Cardiac fibroblast (primary cell): Measurements from ENCODE around the gene EYS.

ENCODE experiments used
- DNase-seq, 2 donors: peaks; one replicate each; pipeline versions ENCODE4 v3.0.0 to v3.0.0-alpha.2; 2010; ENCODE audit warnings: low read depth in 2 of 2
- H3K4me3 ChIP-seq, 2 donors: replicated peaks in 1 of 2; 1 replicate in 1 of 2; 2 replicates in 1 of 2; pipeline ENCODE4 v1.5.1; 2011; ENCODE audit warnings: low read depth in 2 of 2, low read length in 2 of 2, mild to moderate bottlenecking in 2 of 2, moderate library complexity in 1 of 2
- TF ChIP-seq, protein P1 (sequence below): IDR thresholded peaks from one replicate; pipeline ENCODE4 v1.5.1; 2011; ENCODE audit warnings: low read depth, mild to moderate bottlenecking, low read length, inconsistent platforms

The EYS gene

DNA sequence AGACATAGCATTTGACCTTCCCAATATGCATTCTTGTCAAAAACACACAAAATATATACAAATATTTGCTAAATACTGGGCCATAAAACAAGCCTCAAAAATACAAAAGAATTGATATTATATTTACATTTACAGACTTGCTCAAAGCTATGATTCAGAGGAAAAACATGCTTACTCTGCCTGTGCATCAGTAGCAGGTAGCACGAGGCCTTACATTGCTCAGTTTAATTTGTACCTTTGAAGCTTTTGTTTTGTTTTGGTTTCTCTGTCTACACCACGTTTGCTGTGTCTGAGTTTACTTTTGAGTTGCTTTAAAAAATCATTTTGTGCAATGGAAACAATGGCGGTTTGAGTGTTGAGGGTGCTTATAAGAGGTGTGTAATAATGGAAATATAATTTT, 1972.1 kb downstream of the EYS start:
- H3K4me3 ChIP-seq = no peak overlapping the region
- no peak for DNase-seq
- TF ChIP-seq, protein P1, sequence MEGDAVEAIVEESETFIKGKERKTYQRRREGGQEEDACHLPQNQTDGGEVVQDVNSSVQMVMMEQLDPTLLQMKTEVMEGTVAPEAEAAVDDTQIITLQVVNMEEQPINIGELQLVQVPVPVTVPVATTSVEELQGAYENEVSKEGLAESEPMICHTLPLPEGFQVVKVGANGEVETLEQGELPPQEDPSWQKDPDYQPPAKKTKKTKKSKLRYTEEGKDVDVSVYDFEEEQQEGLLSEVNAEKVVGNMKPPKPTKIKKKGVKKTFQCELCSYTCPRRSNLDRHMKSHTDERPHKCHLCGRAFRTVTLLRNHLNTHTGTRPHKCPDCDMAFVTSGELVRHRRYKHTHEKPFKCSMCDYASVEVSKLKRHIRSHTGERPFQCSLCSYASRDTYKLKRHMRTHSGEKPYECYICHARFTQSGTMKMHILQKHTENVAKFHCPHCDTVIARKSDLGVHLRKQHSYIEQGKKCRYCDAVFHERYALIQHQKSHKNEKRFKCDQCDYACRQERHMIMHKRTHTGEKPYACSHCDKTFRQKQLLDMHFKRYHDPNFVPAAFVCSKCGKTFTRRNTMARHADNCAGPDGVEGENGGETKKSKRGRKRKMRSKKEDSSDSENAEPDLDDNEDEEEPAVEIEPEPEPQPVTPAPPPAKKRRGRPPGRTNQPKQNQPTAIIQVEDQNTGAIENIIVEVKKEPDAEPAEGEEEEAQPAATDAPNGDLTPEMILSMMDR = no peak

DNA sequence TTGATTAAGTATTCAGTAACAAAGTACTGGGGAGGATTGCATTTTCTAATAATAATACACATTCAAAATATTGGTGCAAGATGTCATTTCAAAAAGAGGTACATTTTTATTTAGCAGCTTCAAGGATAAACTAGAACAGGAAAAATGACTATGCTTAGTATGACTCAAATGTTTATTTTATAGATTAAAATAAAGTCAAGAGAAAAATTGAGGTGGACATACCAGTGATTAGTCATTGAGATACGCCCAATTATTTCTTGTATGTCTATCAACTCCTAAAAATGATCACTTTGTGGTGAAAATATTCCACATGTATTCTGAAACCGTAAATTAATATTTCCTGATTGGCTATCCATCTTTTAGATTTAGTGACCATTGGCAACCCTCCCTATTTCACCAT, 1974.7 kb downstream of the EYS start:
- H3K4me3 ChIP-seq = no peak overlapping the region
- TF ChIP-seq, protein P1 = no peak
- peak in 1 of 2 donors; percentile 56 for DNase-seq

DNA sequence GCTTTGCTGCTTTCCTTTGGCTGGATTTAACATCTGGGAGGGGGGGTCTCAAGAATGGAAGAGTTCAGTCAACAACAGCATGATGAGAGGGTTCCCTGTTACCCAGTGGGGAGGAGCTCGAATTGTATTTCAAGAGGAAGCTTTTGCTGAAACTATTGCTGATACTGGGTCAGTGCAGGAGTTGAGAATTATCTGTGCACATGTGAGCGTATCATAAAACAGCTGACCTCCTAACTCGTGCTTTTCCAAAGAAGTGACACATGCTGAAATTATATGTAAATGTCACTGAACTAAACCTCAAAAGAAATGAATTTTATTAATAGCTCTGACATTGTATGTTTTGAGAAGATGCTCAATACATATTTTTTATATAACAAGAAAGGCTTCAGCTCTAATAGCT, 1975.1 kb downstream of the EYS start:
- H3K4me3 ChIP-seq = no peak overlapping the region
- TF ChIP-seq, protein P1 = no peak
- DNase-seq = peak in 1 of 2 donors; percentile 35

DNA sequence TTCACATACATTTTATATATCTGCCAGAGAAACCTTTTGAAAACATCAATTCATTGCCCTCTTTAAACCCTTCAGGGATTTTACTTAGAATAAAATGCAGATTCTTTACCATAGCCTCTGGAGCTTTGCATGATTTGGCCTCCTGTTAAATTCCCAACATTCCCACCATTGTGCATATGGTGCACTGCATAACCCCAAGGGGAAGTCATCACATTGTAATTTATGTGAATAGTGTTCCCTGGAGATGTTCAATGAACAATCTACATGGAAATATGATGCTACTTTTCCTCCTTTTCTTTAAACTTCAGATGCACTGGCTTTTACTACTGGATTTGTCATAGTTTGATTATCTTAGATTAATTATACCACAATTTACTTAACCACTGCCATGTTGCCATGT, 1976.7 kb downstream of the EYS start:
- peak in 1 of 2 donors; percentile 47 for DNase-seq
- no peak overlapping the region for H3K4me3 ChIP-seq
- TF ChIP-seq, protein P1 = no peak

DNA sequence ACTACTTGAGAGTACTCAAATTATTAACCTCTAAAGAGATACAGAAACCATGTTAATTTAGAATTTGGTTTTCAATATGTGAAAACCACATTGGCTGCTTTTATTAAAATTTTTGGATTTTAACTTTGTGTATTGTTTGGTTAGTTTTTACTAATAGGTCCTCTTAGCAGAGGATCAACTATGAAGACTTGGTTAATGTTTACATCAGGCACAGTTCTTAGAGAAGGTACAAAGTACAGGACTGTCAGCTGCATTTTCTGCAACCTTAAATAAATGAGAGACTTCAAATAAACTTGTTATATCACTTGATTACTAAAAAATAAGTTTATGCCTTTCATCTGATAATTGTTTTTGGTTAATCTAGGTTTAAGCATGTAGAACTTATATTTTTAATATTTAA, 1982.3 kb downstream of the EYS start:
- TF ChIP-seq, protein P1 = no peak
- DNase-seq = no peak

DNA sequence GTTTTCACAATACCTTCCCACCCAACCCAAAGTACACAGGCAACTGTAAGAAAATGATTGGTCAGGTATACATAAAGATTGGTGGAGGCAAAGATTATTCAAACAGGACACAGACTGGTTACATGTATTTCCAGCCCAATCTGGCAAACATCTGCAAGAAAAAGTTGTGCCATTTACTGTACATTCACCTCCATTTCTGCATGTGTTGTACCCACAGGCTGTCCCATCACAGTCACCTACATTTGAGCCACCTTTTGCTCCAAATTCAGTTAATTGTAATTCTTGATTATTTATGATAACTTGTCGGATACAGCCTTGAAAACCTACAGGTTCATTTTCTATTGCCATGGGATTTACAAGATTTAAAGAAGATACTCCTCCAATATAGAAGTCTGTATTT, 1985.8 kb downstream of the EYS start:
- no peak for DNase-seq
- TF ChIP-seq, protein P1 = no peak
- no peak overlapping the region for H3K4me3 ChIP-seq

More for the DNA sequence above, 1982.3 kb downstream of the EYS start:
- no peak overlapping the region for H3K4me3 ChIP-seq

DNA sequence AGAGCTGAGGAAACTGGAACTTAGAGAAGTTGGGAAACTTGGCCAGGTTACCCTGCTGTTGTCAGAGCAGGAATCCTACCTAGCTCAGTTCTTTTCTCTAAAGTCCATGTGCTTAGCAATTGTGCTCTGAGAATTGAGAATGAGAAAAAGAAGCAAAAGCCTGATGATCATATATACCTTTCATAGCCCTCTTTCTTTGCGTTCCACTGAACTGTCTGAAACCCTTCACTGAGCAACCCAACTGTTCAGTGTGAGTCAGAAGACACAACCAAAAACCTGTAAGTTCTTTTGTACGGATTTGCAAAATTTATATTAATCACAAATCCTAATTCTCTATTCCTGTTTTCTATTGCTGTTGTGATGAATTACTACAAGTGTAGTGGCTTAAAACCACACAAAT, 1990.9 kb downstream of the EYS start:
- TF ChIP-seq, protein P1 = no peak
- H3K4me3 ChIP-seq = no peak overlapping the region
- DNase-seq = no peak
